GM12878 (cell line): Measurements from ENCODE around the gene SCARB1. TPM values are rescaled to one million over a fixed set of nuclear protein-coding genes. Genes with fewer than 3 reads are reported as not detected.

Experiments
- ATAC-seq: fragments of 200-7000 bp; cut with Tn5 transposase; 3 replicates; pipeline ENCODE4 v1.9.1; 2020; ENCODE audit warnings: mild to moderate bottlenecking, moderate library complexity
- BruUV-seq: library from RNA; stranded (reverse); fragments of 400-500 nt; replicated peaks from 2 replicates; lab custom pipeline; 2021; lab: Mats Ljungman, UMichigan
- CTCF ChIA-PET: fragments of 300-600 bp; sonication (Branson Sonifier 250); formaldehyde crosslinking; extraction: SDS; loops from one replicate; lab custom pipeline; 2021; ENCODE audit warnings: inconsistent platforms; lab: Yijun Ruan, JAX
- POLR2A ChIA-PET: fragments of 350-600 bp; formaldehyde crosslinking; extraction: SDS; loops from one replicate; lab custom pipeline; 2021; ENCODE audit warnings: inconsistent platforms; lab: Charles Lee
- RAD21 ChIA-PET: fragments of 300-600 bp; sonication (Branson Sonifier 250); formaldehyde crosslinking; loops from one replicate; lab custom pipeline; 2023; ENCODE audit warnings: antibody characterized with exemption; ENCODE audit not compliant: unreplicated experiment; lab: Charles Lee
- SMC1A ChIA-PET: fragments of 300-600 bp; sonication (Branson Sonifier 250); formaldehyde crosslinking; loops from one replicate; lab custom pipeline; 2023; ENCODE audit not compliant: unreplicated experiment, uncharacterized antibody; lab: Charles Lee
- DNase-seq: peaks from one replicate; pipeline ENCODE4 v3.0.0-alpha.2; 2011; ENCODE audit warnings: low read depth, low spot score
- FAIRE-seq: peaks from 3 replicates; lab custom pipeline; 2011; peaks lifted over from hg19 to GRCh38; lab: Jason Lieb, UNC
- H2AFZ ChIP-seq: 2 replicates; pipeline ENCODE4 v1.6.0; 2011; ENCODE audit warnings: low read depth, low read length, control low read depth; ENCODE audit not compliant: control insufficient read depth
- H3K27ac ChIP-seq: 2 replicates; pipeline ENCODE4 v1.5.1; 2011; ENCODE audit warnings: control low read depth; ENCODE audit not compliant: control insufficient read depth, insufficient read depth
- H3K27me3 ChIP-seq, 2 experiments: replicated peaks in 1 of 2; 2 replicates each; pipeline versions ENCODE4 v1.6.0 to v1.6.1; 2011; ENCODE audit warnings: low read length in 1 of 2; ENCODE audit not compliant: control insufficient read depth in 2 of 2, insufficient read depth in 2 of 2
- H3K36me3 ChIP-seq, 2 experiments: 2 replicates each; pipeline ENCODE4 v1.5.1; 2011; ENCODE audit warnings: low read length in 1 of 2; ENCODE audit not compliant: control insufficient read depth in 2 of 2, insufficient read depth in 2 of 2
- H3K4me1 ChIP-seq: 2 replicates; pipeline ENCODE4 v1.6.1; 2011; ENCODE audit warnings: mild to moderate bottlenecking, low read length, moderate library complexity, mixed read lengths; ENCODE audit not compliant: control insufficient read depth, insufficient read depth
- H3K4me2 ChIP-seq: 2 replicates; pipeline ENCODE4 v1.6.0; 2011; ENCODE audit warnings: control low read depth; ENCODE audit not compliant: control insufficient read depth, insufficient read depth
- H3K4me3 ChIP-seq: fragments of 200-600 bp; sonication (generic); 2 replicates; pipeline ENCODE4 v1.5.1; 2016
- H3K79me2 ChIP-seq: 2 replicates; pipeline ENCODE4 v1.6.0; 2011; ENCODE audit warnings: low read length; ENCODE audit not compliant: control insufficient read depth, insufficient read depth
- H3K9ac ChIP-seq: 2 replicates; pipeline ENCODE4 v1.8.0; 2011; ENCODE audit warnings: low read length, control low read depth, mixed read lengths; ENCODE audit not compliant: control insufficient read depth, insufficient read depth
- H3K9me3 ChIP-seq: replicated peaks from 3 replicates; pipeline ENCODE4 v1.5.1; 2011; ENCODE audit warnings: mild to moderate bottlenecking, low read length; ENCODE audit not compliant: control insufficient read depth, insufficient read depth
- H4K20me1 ChIP-seq: 2 replicates; pipeline ENCODE4 v1.6.0; 2011; ENCODE audit not compliant: control insufficient read depth, insufficient read depth
- BACH1 ChIP-seq: fragments of 450-650 bp; IDR thresholded peaks from 2 replicates; pipeline ENCODE4 v1.6.1; 2017; ENCODE audit warnings: mild to moderate bottlenecking, borderline replicate concordance
- ESRRA ChIP-seq: IDR thresholded peaks from 2 replicates; pipeline ENCODE4 v1.6.1; 2012; ENCODE audit warnings: mild to moderate bottlenecking, low read length, improper control_type of control experiment
- FOXK2 ChIP-seq: fragments of 450-650 bp; IDR thresholded peaks from 2 replicates; pipeline ENCODE4 v1.6.1; 2017; ENCODE audit warnings: mild to moderate bottlenecking, moderate library complexity
- HDAC6 ChIP-seq: fragments of 200-600 bp; sonication (generic); IDR thresholded peaks from one replicate; pipeline ENCODE4 v1.8.0; 2017; ENCODE audit warnings: antibody characterized with exemption; ENCODE audit not compliant: unreplicated experiment
- NBN ChIP-seq: fragments of 450-650 bp; IDR thresholded peaks from 2 replicates; pipeline ENCODE4 v1.6.1; 2016
- SIX5 ChIP-seq: IDR thresholded peaks from 2 replicates; pipeline ENCODE4 v1.6.1; 2011; ENCODE audit warnings: mild to moderate bottlenecking, low read depth, low read length, moderate library complexity; ENCODE audit not compliant: severe bottlenecking
- WGBS: methylation state at CpG from one replicate; pipeline ENCODE4 v1.1.6; 2016; ENCODE audit warnings: low lambda C conversion rate; ENCODE audit not compliant: insufficient replicate concordance, insufficient coverage; ENCODE audit errors: missing lambda C conversion rate; 5-methylcytosine and 5-hydroxymethylcytosine counted together
- in situ Hi-C: fragments of 300-500 bp; cut with MboI; formaldehyde crosslinking; loops from 9 replicates; pipeline ENCODE4 v1.14.3; 2018; ENCODE audit warnings: mixed read lengths
- intact Hi-C: fragments of 100-400 bp; cut with micrococcal nuclease; formaldehyde crosslinking; loops from one replicate; pipeline ENCODE4 v1.14.2; 2022; ENCODE audit not compliant: unreplicated experiment
- polyA plus RNA-seq, 11 experiments: library from polyadenylated mRNA; depleted of rRNA in 4 of 11; unstranded in 6 of 11; stranded (reverse) in 5 of 11; fragments of >200 nt; fragmentation: Nextera tagmentation in 4 of 11; fragmentation: Illumina TruSeq in 1 of 11; extraction: Ambion mirVana in 4 of 11; extraction: Trizol in 1 of 11; gene quantifications; 1 replicate in 1 of 11; 2 replicates in 10 of 11; pipeline versions ENCODE4 v1.2.1 to v1.2.3, GENCODE V29; 2011 to 2016; ENCODE audit warnings: inconsistent platforms in 2 of 11, missing spikeins in 2 of 11, low read depth in 1 of 11
- total RNA-seq, 4 experiments: library from RNA; depleted of rRNA in 3 of 4; stranded (reverse); fragments of >200 nt in 3 of 4; fragmentation: Illumina TruSeq in 1 of 4; extraction: Trizol in 1 of 4; gene quantifications; 2 replicates each; pipeline versions ENCODE4 v1.2.1 to v1.2.3, GENCODE V29; 2013 to 2021
- TF ChIP-seq, protein P1 (sequence below): fragments of 450-650 bp; formaldehyde crosslinking; IDR thresholded peaks from 2 replicates; pipeline ENCODE4 v1.4.0; 2020; ENCODE audit warnings: mild to moderate bottlenecking, moderate library complexity
- TF ChIP-seq, protein P2 (sequence below): fragments of 450-650 bp; conservative IDR thresholded peaks from 2 replicates; pipeline ENCODE4 v1.6.1; 2017; ENCODE audit warnings: mild to moderate bottlenecking, moderate library complexity
- TF ChIP-seq, protein P3 (sequence below): fragments of 150-350 bp; IDR thresholded peaks from 2 replicates; pipeline ENCODE4 v1.6.1; 2016; ENCODE audit warnings: low read depth, low read length

Gene SCARB1
- total and polyA plus RNA-seq, 10 of the 15 experiments (the other 5 are each of a cell fraction or from before 2014, with no cell fraction given), result 0.34 to 104 (median 63.1) TPM

DNA sequence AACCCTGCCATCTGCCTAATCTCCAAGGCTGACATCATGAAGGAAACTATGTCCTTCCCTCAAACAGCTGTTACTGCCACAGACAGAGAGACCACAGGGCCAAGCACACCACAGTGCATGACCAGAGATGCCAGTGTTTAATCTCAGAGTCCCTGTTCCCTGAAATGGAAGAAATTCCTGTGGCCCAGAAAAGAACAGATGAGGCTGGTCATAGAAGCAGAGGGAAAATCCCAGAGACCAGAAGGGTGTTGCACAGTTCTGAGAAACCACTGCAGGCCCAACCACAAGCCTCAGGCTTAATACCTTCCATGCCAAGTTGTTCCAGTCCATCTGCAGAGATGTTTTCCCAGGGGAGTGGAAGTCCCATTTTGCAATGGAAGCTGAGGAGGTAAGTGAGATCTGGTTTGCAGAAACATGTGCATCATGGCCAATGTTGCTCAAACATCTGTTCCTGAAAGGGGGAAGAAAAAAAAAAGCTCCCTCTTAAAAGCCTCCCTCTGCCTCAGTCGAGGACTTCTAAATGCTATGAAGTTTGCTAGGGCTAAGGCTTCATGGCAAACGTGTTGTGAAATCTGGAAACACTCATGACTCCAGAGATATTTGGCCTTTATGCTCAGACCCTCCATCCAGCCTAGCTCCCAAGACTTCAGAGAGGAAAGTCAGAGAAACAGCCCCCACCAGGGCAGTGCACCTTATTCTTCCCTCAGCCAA lies 98.6 kb downstream of the SCARB1 start:
- no peak overlapping the region for H3K9ac ChIP-seq
- intact Hi-C loops (loop anchor here (1.0 to 5.0 kb wide), 3 partner anchors 52 to 373 kb away; no protein-coding TSS in a partner anchor), in situ Hi-C loops (loop anchor here (5.0 to 25.0 kb wide), 3 partner anchors 208 to 723 kb away; no protein-coding TSS in a partner anchor)
- ATAC-seq, result no peak
- FAIRE-seq, result no peak
- no peaks in the 10 kb centered on the region for H3K36me3 ChIP-seq
- no peaks in the 10 kb centered on the region for H4K20me1 ChIP-seq
- no peaks in the 10 kb centered on the region for H3K79me2 ChIP-seq
- ChIA-PET SMC1A (interaction anchor here (0.7 to 4.9 kb wide), 15 partner anchors 9 to 758 kb away, joined by 3 to 37 read pairs (median 5); no protein-coding TSS in a partner anchor), POLR2A (interaction anchor here (1.3 kb wide), 1 partner anchor 311 kb away, joined by 3 read pairs; no protein-coding TSS in a partner anchor), RAD21 (interaction anchor here (0.6 to 4.6 kb wide), 9 partner anchors 9 to 728 kb away, joined by 3 to 24 read pairs (median 3); no protein-coding TSS in a partner anchor), CTCF (interaction anchor here (0.6 to 11.7 kb wide), 16 partner anchors 14 to 736 kb away, joined by 3 to 116 read pairs (median 4); no protein-coding TSS in a partner anchor)
- no peak overlapping the region for H3K27ac ChIP-seq
- no peak overlapping the region for H3K4me2 ChIP-seq
- peaks cover 10% of the 10 kb centered on the region; the same call in 2 of the 3 replicates for H3K9me3 ChIP-seq
- no peaks in the 10 kb centered on the region for H3K27me3 ChIP-seq
- 4% methylated on average over 2 of the region's 2 CpGs for WGBS
- no peak overlapping the region for H3K4me3 ChIP-seq
- DNase-seq, result no peak
- BruUV-seq, result no TSS peak
- H2AFZ ChIP-seq, result no peak overlapping the region
- H3K4me1 ChIP-seq, result peaks cover 10% of the 10 kb centered on the region
- no peak for TF ChIP-seq ESRRA
- TF ChIP-seq, protein P1, sequence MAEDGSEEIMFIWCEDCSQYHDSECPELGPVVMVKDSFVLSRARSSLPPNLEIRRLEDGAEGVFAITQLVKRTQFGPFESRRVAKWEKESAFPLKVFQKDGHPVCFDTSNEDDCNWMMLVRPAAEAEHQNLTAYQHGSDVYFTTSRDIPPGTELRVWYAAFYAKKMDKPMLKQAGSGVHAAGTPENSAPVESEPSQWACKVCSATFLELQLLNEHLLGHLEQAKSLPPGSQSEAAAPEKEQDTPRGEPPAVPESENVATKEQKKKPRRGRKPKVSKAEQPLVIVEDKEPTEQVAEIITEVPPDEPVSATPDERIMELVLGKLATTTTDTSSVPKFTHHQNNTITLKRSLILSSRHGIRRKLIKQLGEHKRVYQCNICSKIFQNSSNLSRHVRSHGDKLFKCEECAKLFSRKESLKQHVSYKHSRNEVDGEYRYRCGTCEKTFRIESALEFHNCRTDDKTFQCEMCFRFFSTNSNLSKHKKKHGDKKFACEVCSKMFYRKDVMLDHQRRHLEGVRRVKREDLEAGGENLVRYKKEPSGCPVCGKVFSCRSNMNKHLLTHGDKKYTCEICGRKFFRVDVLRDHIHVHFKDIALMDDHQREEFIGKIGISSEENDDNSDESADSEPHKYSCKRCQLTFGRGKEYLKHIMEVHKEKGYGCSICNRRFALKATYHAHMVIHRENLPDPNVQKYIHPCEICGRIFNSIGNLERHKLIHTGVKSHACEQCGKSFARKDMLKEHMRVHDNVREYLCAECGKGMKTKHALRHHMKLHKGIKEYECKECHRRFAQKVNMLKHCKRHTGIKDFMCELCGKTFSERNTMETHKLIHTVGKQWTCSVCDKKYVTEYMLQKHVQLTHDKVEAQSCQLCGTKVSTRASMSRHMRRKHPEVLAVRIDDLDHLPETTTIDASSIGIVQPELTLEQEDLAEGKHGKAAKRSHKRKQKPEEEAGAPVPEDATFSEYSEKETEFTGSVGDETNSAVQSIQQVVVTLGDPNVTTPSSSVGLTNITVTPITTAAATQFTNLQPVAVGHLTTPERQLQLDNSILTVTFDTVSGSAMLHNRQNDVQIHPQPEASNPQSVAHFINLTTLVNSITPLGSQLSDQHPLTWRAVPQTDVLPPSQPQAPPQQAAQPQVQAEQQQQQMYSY (CRISPR knock-in tag), result no peak
- TF ChIP-seq, protein P2, sequence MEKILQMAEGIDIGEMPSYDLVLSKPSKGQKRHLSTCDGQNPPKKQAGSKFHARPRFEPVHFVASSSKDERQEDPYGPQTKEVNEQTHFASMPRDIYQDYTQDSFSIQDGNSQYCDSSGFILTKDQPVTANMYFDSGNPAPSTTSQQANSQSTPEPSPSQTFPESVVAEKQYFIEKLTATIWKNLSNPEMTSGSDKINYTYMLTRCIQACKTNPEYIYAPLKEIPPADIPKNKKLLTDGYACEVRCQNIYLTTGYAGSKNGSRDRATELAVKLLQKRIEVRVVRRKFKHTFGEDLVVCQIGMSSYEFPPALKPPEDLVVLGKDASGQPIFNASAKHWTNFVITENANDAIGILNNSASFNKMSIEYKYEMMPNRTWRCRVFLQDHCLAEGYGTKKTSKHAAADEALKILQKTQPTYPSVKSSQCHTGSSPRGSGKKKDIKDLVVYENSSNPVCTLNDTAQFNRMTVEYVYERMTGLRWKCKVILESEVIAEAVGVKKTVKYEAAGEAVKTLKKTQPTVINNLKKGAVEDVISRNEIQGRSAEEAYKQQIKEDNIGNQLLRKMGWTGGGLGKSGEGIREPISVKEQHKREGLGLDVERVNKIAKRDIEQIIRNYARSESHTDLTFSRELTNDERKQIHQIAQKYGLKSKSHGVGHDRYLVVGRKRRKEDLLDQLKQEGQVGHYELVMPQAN, result no peak
- TF ChIP-seq BACH1, result no peak
- no peak for TF ChIP-seq SIX5
- TF ChIP-seq FOXK2, result no peak
- TF ChIP-seq, protein P3, sequence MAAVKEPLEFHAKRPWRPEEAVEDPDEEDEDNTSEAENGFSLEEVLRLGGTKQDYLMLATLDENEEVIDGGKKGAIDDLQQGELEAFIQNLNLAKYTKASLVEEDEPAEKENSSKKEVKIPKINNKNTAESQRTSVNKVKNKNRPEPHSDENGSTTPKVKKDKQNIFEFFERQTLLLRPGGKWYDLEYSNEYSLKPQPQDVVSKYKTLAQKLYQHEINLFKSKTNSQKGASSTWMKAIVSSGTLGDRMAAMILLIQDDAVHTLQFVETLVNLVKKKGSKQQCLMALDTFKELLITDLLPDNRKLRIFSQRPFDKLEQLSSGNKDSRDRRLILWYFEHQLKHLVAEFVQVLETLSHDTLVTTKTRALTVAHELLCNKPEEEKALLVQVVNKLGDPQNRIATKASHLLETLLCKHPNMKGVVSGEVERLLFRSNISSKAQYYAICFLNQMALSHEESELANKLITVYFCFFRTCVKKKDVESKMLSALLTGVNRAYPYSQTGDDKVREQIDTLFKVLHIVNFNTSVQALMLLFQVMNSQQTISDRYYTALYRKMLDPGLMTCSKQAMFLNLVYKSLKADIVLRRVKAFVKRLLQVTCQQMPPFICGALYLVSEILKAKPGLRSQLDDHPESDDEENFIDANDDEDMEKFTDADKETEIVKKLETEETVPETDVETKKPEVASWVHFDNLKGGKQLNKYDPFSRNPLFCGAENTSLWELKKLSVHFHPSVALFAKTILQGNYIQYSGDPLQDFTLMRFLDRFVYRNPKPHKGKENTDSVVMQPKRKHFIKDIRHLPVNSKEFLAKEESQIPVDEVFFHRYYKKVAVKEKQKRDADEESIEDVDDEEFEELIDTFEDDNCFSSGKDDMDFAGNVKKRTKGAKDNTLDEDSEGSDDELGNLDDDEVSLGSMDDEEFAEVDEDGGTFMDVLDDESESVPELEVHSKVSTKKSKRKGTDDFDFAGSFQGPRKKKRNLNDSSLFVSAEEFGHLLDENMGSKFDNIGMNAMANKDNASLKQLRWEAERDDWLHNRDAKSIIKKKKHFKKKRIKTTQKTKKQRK, result no peak
- TF ChIP-seq HDAC6, result no peak
- TF ChIP-seq NBN, result no peak
